GM12875 (cell line): ENCODE measurements around the gene UBXN11.
A peak's percentile ranks its signal among the peaks of the same experiment; 100 is the strongest.

Source experiments
- H3K4me3 ChIP-seq: one replicate; pipeline ENCODE4 v1.5.1; 2011; ENCODE audit warnings: low read depth, low read length, control low read depth
- TF ChIP-seq, protein P1 (sequence below): IDR thresholded peaks from 2 replicates; pipeline ENCODE4 v1.5.1; 2011; ENCODE audit warnings: low read depth, mild to moderate bottlenecking, control low read depth, inconsistent platforms, low read length, moderate library complexity, borderline replicate concordance; ENCODE audit not compliant: insufficient read depth

UBXN11 gene

DNA sequence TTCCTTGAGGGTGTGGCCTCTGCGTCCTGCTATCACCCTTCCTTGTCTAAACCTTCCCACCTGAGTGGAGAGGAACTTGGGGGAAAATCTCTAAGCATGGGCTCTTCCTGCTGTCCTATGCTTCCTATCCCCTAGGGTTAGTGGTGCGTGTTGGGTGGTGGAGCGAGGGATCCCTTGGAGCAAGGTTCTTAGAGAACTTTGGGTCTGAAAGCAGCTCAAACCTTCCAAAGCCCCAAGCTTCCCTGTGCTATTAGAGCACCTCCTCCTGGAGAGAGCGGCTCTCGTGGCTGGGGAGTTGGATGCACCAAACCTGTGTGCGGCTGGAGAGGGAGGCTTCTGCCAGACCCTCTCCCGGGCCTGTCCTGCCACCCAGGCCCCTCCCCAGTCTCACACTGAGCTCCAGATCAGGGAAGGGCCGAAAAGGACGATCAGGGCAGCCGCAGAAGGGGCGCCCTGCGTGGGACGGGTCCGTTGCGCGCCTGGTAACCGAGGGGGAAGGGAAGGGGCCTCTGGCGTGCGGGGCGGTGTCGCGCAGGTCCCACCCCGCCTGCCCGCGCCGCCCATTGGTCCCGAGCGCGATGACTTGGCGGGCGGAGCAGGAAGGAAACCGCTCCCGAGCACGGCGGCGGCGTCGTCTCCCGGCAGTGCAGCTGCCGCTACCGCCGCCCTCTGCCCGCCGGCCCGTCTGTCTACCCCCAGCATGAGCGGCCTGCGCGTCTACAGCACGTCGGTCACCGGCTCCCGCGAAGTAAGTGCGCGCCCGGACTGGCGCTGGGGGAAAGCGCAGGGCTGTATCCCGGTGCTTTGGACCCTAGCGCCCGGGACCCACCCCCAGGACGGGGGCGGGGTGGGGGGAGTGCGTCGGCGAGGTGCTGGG, 26.7 kb downstream of the UBXN11 start, which contains the start of gene SH3BGRL3:
SH3BGRL3 (plus strand) TSS at position 631 of the 877 bp plus-strand sequence; CDS start at position 701, 70 bp downstream.
- TF ChIP-seq, protein P1, sequence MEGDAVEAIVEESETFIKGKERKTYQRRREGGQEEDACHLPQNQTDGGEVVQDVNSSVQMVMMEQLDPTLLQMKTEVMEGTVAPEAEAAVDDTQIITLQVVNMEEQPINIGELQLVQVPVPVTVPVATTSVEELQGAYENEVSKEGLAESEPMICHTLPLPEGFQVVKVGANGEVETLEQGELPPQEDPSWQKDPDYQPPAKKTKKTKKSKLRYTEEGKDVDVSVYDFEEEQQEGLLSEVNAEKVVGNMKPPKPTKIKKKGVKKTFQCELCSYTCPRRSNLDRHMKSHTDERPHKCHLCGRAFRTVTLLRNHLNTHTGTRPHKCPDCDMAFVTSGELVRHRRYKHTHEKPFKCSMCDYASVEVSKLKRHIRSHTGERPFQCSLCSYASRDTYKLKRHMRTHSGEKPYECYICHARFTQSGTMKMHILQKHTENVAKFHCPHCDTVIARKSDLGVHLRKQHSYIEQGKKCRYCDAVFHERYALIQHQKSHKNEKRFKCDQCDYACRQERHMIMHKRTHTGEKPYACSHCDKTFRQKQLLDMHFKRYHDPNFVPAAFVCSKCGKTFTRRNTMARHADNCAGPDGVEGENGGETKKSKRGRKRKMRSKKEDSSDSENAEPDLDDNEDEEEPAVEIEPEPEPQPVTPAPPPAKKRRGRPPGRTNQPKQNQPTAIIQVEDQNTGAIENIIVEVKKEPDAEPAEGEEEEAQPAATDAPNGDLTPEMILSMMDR: 0 out of 2 replicates have a peak, but pooled peaks have one; percentile 23
- peak within 1 kb of the TSS; percentile 92 for H3K4me3 ChIP-seq

DNA sequence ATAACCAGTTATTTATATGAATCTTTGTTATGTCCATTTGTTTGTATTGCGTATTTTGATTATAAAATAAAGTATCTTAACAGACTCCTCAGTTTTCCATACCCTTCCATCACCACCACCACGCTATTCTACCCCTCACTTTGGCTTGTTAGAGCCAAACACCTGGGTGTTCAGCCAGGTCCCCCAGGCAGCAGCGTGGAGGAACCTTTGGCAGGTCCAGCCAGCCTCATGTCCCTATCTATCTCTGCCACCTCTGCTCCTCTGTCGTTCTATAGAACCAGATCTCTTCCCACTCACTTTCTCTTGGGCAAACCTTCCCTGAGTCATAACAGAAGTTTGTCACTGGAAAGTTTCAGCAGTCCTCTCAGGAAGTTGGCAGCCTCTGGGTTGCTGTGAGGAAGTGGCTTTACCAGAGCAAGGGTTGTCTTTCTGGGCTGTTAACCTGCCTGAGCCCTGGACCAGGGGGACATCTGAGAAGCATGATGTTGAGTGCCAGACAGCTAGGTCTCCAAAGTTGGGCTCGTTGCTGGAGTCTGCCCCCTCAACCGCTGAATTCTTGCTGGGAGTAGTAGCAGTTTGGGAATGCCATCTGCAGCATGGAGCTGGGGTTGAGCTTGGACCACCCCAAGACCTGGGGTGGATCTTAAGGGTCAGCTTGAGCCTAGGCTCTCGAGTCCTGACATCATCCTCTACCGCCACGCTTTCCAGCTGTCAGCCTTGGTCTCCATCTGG, 27.5 kb downstream of the UBXN11 start:
- TF ChIP-seq, protein P1: no peak
- H3K4me3 ChIP-seq: peak overlapping the region; percentile 92

DNA sequence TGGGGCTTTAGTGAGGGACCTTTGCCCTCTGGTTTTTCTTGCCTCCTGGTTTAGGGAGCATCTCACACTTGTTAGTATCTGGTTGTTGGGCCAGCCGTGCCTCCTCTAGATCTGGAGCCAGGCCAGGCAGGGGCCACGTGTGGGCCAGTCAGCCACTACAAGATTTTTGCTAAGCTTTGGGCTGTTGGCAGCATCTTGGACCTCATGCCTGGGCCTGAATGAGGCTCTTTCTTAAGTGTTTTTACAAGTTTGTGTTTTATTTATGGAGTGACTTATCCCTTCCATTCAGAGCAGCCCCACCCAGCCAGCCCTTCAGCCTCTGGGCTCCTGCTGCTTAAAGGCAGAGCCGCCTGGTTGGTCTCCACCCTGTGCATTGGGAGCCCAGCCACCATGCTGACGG, 28.1 kb downstream of the UBXN11 start:
- TF ChIP-seq, protein P1: no peak
- H3K4me3 ChIP-seq: no peak overlapping the region

DNA sequence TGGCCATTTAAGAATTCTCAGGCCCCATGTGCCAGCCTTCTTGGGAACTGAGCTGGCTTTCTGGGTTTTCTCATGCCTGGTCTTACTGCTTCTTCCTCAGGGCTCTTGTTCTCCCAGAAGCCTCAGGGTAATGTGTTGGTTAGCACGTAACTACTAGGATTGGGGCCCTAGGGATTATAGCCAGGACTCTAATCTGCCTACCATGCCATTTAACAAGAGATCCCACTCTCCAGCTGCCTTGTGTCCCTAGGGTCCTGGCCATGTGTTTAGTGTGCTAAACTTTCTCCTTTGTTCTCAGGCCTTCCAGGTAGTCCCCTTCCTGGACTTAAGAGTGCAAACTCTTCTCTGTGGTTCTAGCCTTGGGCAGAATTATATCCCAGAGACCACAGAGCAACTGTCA, 28.7 kb downstream of the UBXN11 start:
- TF ChIP-seq, protein P1: no peak
- no peak overlapping the region for H3K4me3 ChIP-seq

DNA sequence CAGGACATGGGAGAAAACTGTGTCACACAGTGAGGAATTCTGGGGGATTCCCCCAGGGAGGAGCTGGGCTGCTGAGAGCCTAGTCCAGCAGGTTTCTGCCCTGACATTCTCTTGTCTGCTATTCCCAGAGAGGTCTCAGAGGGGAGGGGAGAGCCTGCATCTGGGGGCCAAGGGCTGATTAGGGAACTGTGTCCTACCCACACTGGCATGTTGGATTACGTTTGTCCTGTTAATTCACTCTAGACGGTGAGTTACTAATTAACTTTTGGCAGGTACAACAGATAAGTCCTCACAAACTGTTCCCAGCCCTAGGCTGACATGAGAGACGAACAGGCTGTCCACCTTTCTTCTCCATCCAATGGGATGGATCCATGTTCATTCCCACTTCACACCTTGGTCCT, 29.2 kb downstream of the UBXN11 start:
- no peak overlapping the region for H3K4me3 ChIP-seq
- TF ChIP-seq, protein P1: no peak

DNA sequence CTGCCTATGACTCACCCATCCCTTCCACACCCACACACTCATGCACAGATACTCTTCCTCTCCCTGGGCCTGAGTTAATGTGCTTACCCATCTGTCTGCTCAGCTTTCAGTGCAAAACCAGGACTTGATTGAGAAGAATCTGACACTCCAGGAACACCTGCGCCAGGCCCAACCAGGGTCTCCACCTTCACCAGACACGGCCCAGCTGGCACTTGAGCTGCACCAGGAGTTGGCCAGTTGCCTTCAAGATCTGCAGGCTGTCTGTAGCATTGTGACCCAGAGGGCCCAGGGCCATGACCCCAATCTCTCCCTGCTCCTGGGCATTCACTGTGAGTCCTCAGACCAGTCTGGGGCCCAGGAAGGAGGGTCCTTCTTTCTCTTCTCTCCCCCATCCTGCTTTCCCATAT, 30.0 kb downstream of the UBXN11 start:
- no peak overlapping the region for H3K4me3 ChIP-seq
- TF ChIP-seq, protein P1: no peak
